ENCODE data around the gene SP3.

SP3 gene

GRCh38 chr2:173943738-173944137 is 21.4 kb downstream of the SP3 start:
- no peak overlapping the region for H3K4me3 ChIP-seq (ENCODE audit: low read depth, low read length)
- TF ChIP-seq CTCF (IDR thresholded peaks at IDR 0.05; ENCODE audit: low read depth, low read length) = no peak

- no peak overlapping the region for H3K4me3 ChIP-seq (ENCODE audit: low read depth, low read length)
These were observed 22.2 kb downstream of the SP3 start for GRCh38 chr2:173942861-173943523.

GRCh38 chr2:173941567-173941966 is 23.6 kb downstream of the SP3 start:
- no peak for TF ChIP-seq CTCF (IDR thresholded peaks at IDR 0.05; ENCODE audit: low read depth, low read length)
- H3K4me3 ChIP-seq (ENCODE audit: low read depth, low read length) = no peak overlapping the region

More at GRCh38 chr2:173942861-173943523, 22.2 kb downstream of the SP3 start:
- no peak for TF ChIP-seq CTCF (IDR thresholded peaks at IDR 0.05; ENCODE audit: low read depth, low read length)

GRCh38 chr2:173940208-173941020 is 24.8 kb downstream of the SP3 start:
- no peak overlapping the region for H3K4me3 ChIP-seq (ENCODE audit: low read depth, low read length)

GRCh38 chr2:173938700-173939384 is 26.3 kb downstream of the SP3 start:
- TF ChIP-seq CTCF (IDR thresholded peaks at IDR 0.05; ENCODE audit: low read depth, low read length) = no peak
- no peak overlapping the region for H3K4me3 ChIP-seq (ENCODE audit: low read depth, low read length)

More at GRCh38 chr2:173940208-173941020, 24.8 kb downstream of the SP3 start:
- no peak for TF ChIP-seq CTCF (IDR thresholded peaks at IDR 0.05; ENCODE audit: low read depth, low read length)

- no peak for TF ChIP-seq CTCF (IDR thresholded peaks at IDR 0.05; ENCODE audit: low read depth, low read length)
- H3K4me3 ChIP-seq (ENCODE audit: low read depth, low read length) = no peak overlapping the region
These were observed 29.9 kb downstream of the SP3 start for GRCh38 chr2:173935305-173935704.
